Measurements from ENCODE around the gene RNF20. TPM values are rescaled to one million over a fixed set of nuclear protein-coding genes. Genes with fewer than 3 reads are reported as not detected.

Gene RNF20
- total RNA-seq, result 26.3 and 36.2 TPM in 2 replicates

GRCh38 chr9:101533334-101534204, at the start of gene RNF20:
TSS of gene RNF20 (plus strand) at chr9:101533853. CDS start at chr9:101535424, 1,571 bp downstream.

GRCh38 chr9:101594796-101595195, 61.1 kb downstream of the RNF20 start, which contains the start of gene PPP3R2:
TSS of gene PPP3R2 (minus strand) at chr9:101594969. CDS start at chr9:101594921, 48 bp downstream.

Other genes with a start within 250 kb of the RNF20 start
- 0.07 TPM in 1 of 2 replicates, not detected in the other for gene BAAT, start 148.8 kb upstream of the RNF20 start, total RNA-seq
- 8.3 and 9.4 TPM in 2 replicates for gene MRPL50, start 135.2 kb upstream of the RNF20 start, total RNA-seq
- gene ZNF189, start 135.0 kb upstream of the RNF20 start, total RNA-seq, result 12.6 and 17.5 TPM in 2 replicates
- not detected in 2 replicates for gene ALDOB, start 98.1 kb upstream of the RNF20 start, total RNA-seq
- gene PPP3R2, start 61.1 kb downstream of the RNF20 start, total RNA-seq, result not detected in 2 replicates
- not detected in 2 replicates for gene GRIN3A, start 204.8 kb downstream of the RNF20 start, total RNA-seq